Muscle layer of duodenum (tissue), 2 donors: ENCODE data around the gene REG4.

Experiments used
- H3K27ac ChIP-seq: one replicate; pipeline ENCODE4 v1.7.0; 2013; ENCODE audit warnings: mild to moderate bottlenecking, low read length
- H3K27me3 ChIP-seq: one replicate; pipeline ENCODE4 v1.7.0; 2013; ENCODE audit warnings: low read depth, mild to moderate bottlenecking, control low read depth, low read length
- H3K36me3 ChIP-seq, 2 donors: one replicate each; pipeline ENCODE4 v1.7.0; 2013; ENCODE audit warnings: low read length in 2 of 2, control low read depth in 1 of 2, mild to moderate bottlenecking in 1 of 2; ENCODE audit not compliant: insufficient read depth in 2 of 2, control insufficient read depth in 1 of 2
- H3K4me1 ChIP-seq, 2 donors: one replicate each; pipeline ENCODE4 v1.7.0; 2013; ENCODE audit warnings: low read length in 2 of 2, mild to moderate bottlenecking in 2 of 2, control low read depth in 1 of 2, moderate library complexity in 1 of 2; ENCODE audit not compliant: insufficient read depth in 2 of 2, control insufficient read depth in 1 of 2
- H3K4me3 ChIP-seq, 2 donors: one replicate each; pipeline ENCODE4 v1.7.0; 2013; ENCODE audit warnings: low read length in 2 of 2, low read depth in 1 of 2, mild to moderate bottlenecking in 1 of 2
- H3K9me3 ChIP-seq, 2 donors: one replicate each; pipeline ENCODE4 v1.7.0; 2013; ENCODE audit warnings: low read length in 2 of 2, control low read depth in 1 of 2, mild to moderate bottlenecking in 1 of 2; ENCODE audit not compliant: control insufficient read depth in 1 of 2
- donor health status: healthy.

Gene REG4

DNA sequence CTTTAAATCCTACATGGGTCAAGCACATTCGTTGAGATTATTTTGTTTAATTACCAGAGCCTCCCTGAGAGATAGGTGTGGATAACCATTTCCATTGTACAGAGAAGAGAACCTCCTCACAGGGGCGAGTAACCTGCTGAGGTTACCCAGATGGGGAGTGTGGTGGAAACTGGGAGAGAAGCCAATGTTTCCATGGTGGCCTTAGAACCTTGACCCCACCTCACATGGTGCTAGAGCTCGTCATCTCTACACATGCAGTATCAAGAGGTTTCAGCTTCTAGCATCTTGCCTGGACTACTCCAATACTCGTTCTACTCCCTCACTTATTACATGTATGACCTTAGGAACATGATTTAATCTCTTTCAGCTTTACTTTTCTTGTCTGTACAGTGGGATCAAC lies 4.8 kb downstream of the REG4 start:
- Histone ChIP-seq H3K36me3 (no peaks in the 10 kb centered on the region), H3K27ac (no peak overlapping the region), H3K4me1 (peaks cover 0 to 4% of the 10 kb centered on the region in 2 donors), H3K27me3 (no peaks in the 10 kb centered on the region), H3K9me3 (no peaks in the 10 kb centered on the region), H3K4me3 (no peak overlapping the region)

DNA sequence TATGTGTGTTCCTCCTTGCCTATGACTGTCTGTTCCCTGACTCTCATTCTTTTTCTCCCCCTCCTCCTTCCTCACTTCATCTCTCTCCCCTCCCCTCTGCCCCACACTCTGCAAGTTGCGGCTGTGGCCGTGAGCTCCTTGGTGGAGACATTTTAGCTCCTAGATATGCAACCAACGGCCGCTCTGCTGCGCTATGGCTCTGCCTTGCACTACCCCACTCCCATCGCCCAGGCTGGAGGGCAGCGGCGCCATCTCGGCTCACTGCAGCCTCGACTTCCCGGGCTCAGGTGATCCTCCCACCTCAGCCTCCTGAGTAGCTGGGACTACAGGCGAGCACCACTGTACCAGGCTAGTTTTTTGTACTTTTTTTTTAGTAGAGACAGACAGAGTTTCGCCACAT lies 5.5 kb downstream of the REG4 start:
- Histone ChIP-seq H3K4me3 (no peak overlapping the region), H3K36me3 (no peaks in the 10 kb centered on the region), H3K27me3 (no peaks in the 10 kb centered on the region), H3K9me3 (no peaks in the 10 kb centered on the region), H3K4me1 (peaks cover 0 to 4% of the 10 kb centered on the region in 2 donors), H3K27ac (no peak overlapping the region)

DNA sequence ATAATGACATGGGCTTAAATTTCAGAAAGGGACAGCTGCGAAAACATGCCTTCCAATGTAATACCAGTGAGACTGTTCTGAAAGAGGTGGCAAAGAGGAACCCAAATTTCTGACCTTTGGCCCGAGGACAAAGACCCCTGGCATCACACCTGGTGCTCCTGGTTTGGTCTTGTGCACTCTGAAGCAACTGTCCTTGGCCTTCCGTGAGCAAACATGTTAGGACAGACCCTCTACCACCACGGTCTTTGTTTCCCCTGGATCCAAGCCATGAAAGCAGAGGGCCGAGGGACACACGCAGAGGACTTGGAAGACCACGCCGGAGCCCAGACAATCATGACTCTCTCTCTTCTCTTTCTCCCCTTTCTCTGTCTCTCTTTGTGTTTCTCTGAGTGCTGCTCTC lies 6.0 kb downstream of the REG4 start:
- H3K4me3 ChIP-seq, result no peak overlapping the region
- no peak overlapping the region for H3K27ac ChIP-seq
- H3K27me3 ChIP-seq, result no peaks in the 10 kb centered on the region
- H3K36me3 ChIP-seq, result no peaks in the 10 kb centered on the region
- peaks cover 0 to 4% of the 10 kb centered on the region in 2 donors for H3K4me1 ChIP-seq
- H3K9me3 ChIP-seq, result no peaks in the 10 kb centered on the region

DNA sequence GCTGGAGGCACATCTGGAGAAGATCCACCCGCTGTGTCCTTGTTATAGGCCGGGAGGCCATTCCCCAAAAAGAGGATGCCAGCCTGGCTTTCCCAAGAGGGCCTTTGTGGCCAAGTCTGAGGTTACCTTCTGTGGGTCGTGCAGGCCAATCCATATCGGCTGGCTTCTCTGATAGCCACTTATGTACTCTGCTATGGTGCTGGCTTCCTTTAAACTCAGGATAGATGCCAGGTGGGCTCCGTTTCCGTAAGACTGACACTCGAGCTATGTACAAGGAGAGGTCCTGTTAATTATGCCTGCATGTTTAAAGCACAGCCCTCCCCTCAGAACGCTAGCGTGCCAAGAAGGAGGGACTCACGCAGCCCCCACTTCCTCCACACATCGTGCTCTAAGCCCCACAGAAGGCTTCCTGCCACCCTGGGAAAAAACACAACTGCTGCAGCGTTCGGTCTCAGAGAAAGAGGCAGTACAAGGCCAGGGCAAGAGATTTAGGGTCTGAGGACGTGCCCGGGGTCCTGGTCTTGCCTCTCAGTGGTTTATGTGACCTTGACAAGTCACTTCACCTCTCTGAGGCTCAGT lies 11.6 kb downstream of the REG4 start:
- H3K36me3 ChIP-seq, result no peaks in the 10 kb centered on the region
- H3K27ac ChIP-seq, result no peak overlapping the region
- no peak overlapping the region for H3K4me3 ChIP-seq
- H3K27me3 ChIP-seq, result no peaks in the 10 kb centered on the region
- peaks cover 6 to 17% of the 10 kb centered on the region in 2 donors for H3K4me1 ChIP-seq
- no peaks in the 10 kb centered on the region for H3K9me3 ChIP-seq

DNA sequence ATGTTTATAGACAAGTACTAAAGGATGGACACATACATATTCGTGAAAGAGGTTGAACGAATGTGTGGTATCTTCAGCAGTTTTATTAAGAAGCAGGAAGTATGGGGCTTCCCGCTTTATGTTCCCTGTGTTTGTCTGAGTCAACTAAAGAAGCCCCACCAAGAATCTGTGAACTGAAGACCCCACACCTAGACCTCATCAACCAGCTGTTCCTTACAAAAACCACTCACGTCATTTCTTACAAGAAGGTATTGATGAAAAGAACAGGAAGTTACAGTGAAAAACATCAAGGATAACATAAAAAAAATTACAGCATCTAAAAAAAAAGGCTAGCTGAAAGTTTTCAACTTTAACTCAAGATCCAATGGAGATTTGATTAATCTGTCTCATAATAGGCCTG lies 12.3 kb downstream of the REG4 start:
- peaks cover 13 to 22% of the 10 kb centered on the region in 2 donors for H3K4me1 ChIP-seq
- H3K9me3 ChIP-seq, result no peaks in the 10 kb centered on the region
- no peaks in the 10 kb centered on the region for H3K27me3 ChIP-seq
- no peak overlapping the region for H3K4me3 ChIP-seq
- H3K27ac ChIP-seq, result no peak overlapping the region
- no peaks in the 10 kb centered on the region for H3K36me3 ChIP-seq

DNA sequence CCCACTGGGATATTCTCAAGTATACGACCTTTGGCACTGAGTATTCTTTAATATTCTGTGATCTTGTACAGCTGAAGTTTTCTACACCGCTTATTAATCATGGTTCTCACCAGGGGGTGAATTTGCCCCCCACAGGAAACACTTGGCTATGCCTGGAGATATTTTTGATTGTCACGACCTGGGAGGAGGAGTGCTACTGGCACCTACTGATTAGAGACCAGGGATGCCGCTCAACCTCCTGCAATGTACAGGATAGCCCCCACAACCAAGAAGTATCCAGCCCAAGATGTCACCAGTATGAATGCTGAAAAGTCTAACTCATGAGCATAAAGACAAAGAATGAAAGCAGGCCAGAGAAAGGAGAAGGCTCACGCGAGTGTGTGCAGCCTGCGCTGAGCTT lies 13.7 kb downstream of the REG4 start:
- Histone ChIP-seq H3K36me3 (no peaks in the 10 kb centered on the region), H3K4me1 (peaks cover 13 to 27% of the 10 kb centered on the region in 2 donors), H3K27me3 (no peaks in the 10 kb centered on the region), H3K9me3 (no peaks in the 10 kb centered on the region), H3K27ac (no peak overlapping the region), H3K4me3 (no peak overlapping the region)

DNA sequence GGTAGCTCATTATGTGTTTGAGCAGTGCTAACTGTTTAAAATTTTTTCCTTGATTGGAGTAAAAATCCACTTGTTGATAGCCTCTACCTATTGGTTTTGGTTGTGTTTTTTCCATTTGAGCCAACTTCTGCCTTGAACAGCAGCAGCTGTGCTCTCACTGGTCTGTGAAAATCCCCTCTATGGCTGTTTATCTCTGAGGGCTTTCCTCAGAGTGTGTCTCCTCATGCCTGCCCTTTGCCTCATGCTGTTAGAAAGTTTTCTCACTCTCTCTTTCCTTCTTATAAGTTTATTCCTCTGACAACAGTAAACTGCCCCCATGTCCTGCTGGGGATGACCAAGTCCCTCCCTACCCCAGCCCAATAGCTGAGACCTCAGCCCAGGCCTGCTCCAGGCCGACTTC lies 14.1 kb downstream of the REG4 start:
- H3K27me3 ChIP-seq, result no peaks in the 10 kb centered on the region
- no peaks in the 10 kb centered on the region for H3K9me3 ChIP-seq
- peaks cover 13 to 27% of the 10 kb centered on the region in 2 donors for H3K4me1 ChIP-seq
- no peak overlapping the region for H3K27ac ChIP-seq
- no peaks in the 10 kb centered on the region for H3K36me3 ChIP-seq
- no peak overlapping the region for H3K4me3 ChIP-seq

DNA sequence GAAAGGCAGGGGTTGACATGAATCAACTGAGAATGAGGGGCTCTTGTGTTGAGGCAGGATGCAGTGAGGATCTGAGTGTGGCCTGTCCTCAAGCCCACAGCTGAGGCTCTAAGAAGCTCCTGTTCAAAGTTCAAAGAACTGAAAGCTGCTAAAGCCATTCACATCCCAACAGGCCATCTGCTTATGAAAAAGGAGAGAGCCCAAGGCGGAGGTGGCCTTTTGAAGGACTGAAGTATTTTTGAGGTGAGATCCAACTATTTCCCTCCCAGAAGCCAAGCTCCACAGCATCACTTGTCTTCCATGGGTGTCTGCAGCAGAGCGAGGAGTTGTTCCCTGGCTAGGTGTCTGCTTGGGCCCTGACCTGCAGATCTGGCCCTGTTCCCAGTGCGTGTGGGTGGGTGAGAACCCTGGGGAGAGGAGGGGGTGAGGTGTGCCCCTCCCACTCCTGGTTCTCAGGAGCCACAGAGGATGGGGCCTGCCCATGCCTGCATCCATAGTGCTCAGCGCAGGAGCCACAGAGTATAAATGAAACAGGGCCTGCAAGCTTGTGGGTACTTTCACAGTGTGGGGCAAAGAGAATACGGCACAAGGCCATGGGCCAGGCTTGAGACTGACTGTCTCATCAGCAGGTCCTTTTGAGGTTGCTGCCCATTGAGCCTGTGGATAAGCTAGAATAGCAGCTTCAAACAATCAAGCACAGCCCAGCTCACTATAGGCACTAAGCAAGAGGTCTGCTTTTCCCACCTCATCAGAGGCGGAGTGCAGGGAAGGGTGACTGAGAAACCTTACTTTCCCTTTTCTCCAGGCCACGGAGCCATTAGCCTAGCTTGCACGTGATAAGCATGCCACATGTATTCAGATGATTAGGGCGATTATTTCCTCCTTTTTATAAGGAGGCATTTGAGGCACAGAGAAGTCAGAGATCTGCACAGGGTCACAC lies 15.7 kb downstream of the REG4 start:
- Histone ChIP-seq H3K9me3 (no peaks in the 10 kb centered on the region), H3K27me3 (no peaks in the 10 kb centered on the region), H3K4me3 (no peak overlapping the region), H3K27ac (no peak overlapping the region), H3K4me1 (peaks cover 13 to 27% of the 10 kb centered on the region in 2 donors), H3K36me3 (no peaks in the 10 kb centered on the region)

DNA sequence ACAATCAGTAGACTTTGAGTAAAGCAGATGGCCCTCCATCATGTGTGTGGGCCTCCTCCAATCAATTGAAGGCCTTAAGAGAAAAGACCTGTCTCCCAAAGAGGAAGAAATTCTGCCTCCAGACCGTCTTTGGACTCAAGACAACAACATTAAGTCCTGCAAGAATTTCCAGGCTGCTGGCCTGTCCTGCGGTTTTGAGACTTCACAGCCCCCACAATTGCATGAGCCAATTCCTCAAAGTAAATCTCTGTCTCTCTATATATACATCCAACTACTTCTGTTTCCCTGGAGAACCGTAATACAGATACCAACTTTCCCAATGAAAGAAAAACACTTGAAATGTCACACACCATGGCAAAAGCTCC lies 16.4 kb downstream of the REG4 start:
- Histone ChIP-seq H3K4me3 (no peak overlapping the region), H3K36me3 (no peaks in the 10 kb centered on the region), H3K27ac (no peak overlapping the region), H3K27me3 (no peaks in the 10 kb centered on the region), H3K9me3 (no peaks in the 10 kb centered on the region), H3K4me1 (peaks cover 13 to 27% of the 10 kb centered on the region in 2 donors)

DNA sequence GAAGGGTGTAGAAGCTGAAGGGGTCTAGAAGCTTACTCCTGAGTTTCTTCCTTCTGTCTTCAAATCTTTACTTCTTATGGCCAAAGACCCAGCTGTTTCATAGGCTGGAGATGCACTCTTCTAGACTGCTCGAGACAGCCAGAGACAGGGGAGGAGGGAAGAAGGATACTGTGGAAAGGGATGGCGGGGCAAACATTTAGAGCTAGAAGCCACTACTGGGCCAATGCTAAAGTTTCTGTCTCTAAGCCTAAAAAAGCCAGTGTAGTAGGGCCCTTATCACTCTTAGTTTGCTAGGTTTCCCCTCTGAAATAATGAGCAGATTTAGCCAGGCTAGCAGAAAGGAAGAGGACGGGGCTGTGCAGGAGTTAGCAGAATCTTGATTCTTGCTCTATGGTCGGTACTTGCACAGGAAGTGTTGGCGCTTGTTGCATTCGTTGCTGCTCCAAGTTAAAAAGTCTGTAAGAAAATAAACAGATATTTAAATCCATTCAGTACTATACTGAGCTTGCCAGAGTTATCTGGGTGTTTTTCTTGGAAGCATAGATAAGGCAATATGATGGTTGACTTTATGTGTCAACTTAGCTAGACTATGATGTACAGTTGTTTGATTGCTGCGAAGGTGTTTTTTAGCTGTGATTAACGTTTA lies 16.9 kb downstream of the REG4 start:
- Histone ChIP-seq H3K27ac (no peak overlapping the region), H3K9me3 (no peaks in the 10 kb centered on the region), H3K4me1 (peaks cover 13 to 27% of the 10 kb centered on the region in 2 donors), H3K4me3 (no peak overlapping the region), H3K27me3 (no peaks in the 10 kb centered on the region), H3K36me3 (no peaks in the 10 kb centered on the region)

DNA sequence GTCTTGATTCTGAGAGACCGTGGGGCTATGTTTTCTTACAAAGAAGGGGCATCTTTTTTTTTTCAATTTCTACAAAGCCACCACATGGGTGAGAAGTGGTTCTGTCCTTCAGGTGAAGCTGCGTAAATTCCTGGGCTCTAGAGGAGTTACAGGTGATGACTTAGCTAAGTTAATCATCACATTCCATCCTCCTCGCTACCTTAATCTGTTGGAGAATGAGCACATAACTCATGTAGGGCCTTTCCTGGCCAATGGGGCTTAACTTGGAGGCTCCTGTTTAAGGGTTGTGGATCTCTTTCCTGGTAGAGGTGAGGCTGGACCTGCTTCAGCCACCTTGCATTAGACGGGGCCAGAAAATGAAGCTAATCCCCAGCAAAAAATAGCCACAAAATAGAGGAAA lies 19.9 kb downstream of the REG4 start:
- Histone ChIP-seq H3K9me3 (no peaks in the 10 kb centered on the region), H3K36me3 (no peaks in the 10 kb centered on the region), H3K27me3 (no peaks in the 10 kb centered on the region), H3K27ac (no peak overlapping the region), H3K4me3 (no peak overlapping the region), H3K4me1 (peaks cover 13 to 34% of the 10 kb centered on the region in 2 donors)
